Mesodermal cell (in vitro differentiated cells): ENCODE results near the gene CLP1.
"Not testable (repeated sequence)": the region's sequence is repeated elsewhere in the genome, so short reads cannot be mapped to it uniquely, and the experiment has no call there.

ENCODE experiments used
- H3K27ac ChIP-seq: 2 replicates; pipeline ENCODE4 v1.7.0; 2013; ENCODE audit warnings: mild to moderate bottlenecking, low read depth, low read length, moderate library complexity; ENCODE audit not compliant: severe bottlenecking
- H3K36me3 ChIP-seq: 2 replicates; pipeline ENCODE4 v1.7.1; 2013; ENCODE audit warnings: mild to moderate bottlenecking, low read length, moderate library complexity; ENCODE audit not compliant: control insufficient read depth, insufficient read depth
- H3K4me1 ChIP-seq: one replicate; pipeline ENCODE4 v1.7.1; 2013; ENCODE audit warnings: mild to moderate bottlenecking, low read length; ENCODE audit not compliant: insufficient read depth, control insufficient read depth, poor library complexity, severe bottlenecking
- H3K4me3 ChIP-seq: 2 replicates; pipeline ENCODE4 v1.7.0; 2013; ENCODE audit warnings: low read length, control low read depth, mild to moderate bottlenecking; ENCODE audit not compliant: insufficient read depth, poor library complexity, severe bottlenecking; ENCODE audit errors: extremely low read depth
- H3K9me3 ChIP-seq: 2 replicates; pipeline ENCODE4 v1.7.1; 2013; ENCODE audit warnings: mild to moderate bottlenecking, low read length, moderate library complexity; ENCODE audit not compliant: control insufficient read depth
- WGBS, 2 experiments: methylation state at CpG; one replicate each; pipeline ENCODE4 v1.1.5; 2013; ENCODE audit warnings: missing lambda C conversion rate in 2 of 2; ENCODE audit not compliant: insufficient coverage in 2 of 2; 5-methylcytosine and 5-hydroxymethylcytosine counted together

CLP1 gene

GRCh38 chr11:57649826-57650738 lies 7.5 kb upstream of the CLP1 start, which contains the start of gene YPEL4:
YPEL4 (minus strand) TSS chr11:57649912; CDS start chr11:57647107, 2,805 bp downstream.
- Histone ChIP-seq H3K9me3 (no peaks in the 10 kb centered on the region), H3K27ac (peak within 1 kb of the TSS; percentile 75), H3K36me3 (peaks cover 3% of the 10 kb centered on the region), H3K4me3 (peak within 1 kb of the TSS; percentile 41), H3K4me1 (peaks cover 50% of the 10 kb centered on the region)
- WGBS, 2 experiments, result 30 to 66% methylated on average over 3 to 9 of the region's 15 CpGs

GRCh38 chr11:57650739-57651090 lies 6.8 kb upstream of the CLP1 start:
- H3K9me3 ChIP-seq, result no peaks in the 10 kb centered on the region
- 70% methylated on average over 1 to 4 of the region's 5 CpGs for WGBS, 2 experiments
- H3K4me1 ChIP-seq, result peaks cover 45% of the 10 kb centered on the region
- no peak overlapping the region for H3K27ac ChIP-seq
- no peaks in the 10 kb centered on the region for H3K36me3 ChIP-seq
- no peak overlapping the region for H3K4me3 ChIP-seq

- 90 to 91% methylated on average over 7 of the region's 7 CpGs for WGBS, 2 experiments
- Histone ChIP-seq H3K4me3 (no peak overlapping the region), H3K4me1 (peaks cover 39% of the 10 kb centered on the region), H3K36me3 (no peaks in the 10 kb centered on the region), H3K27ac (no peak overlapping the region), H3K9me3 (no peaks in the 10 kb centered on the region)
Observed at GRCh38 chr11:57651408-57651807, 6.2 kb upstream of the CLP1 start.

GRCh38 chr11:57652230-57652629 lies 5.3 kb upstream of the CLP1 start:
- WGBS, 2 experiments, result 87 to 97% methylated on average over 9 to 13 of the region's 14 CpGs
- H3K4me3 ChIP-seq, H3K36me3 ChIP-seq, H3K27ac ChIP-seq, H3K9me3 ChIP-seq: not testable (repeated sequence)
- H3K4me1 ChIP-seq, result peaks cover 31% of the 10 kb centered on the region

- no peak overlapping the region for H3K4me3 ChIP-seq
- H3K9me3 ChIP-seq, result no peaks in the 10 kb centered on the region
- H3K36me3 ChIP-seq, result no peaks in the 10 kb centered on the region
- H3K4me1 ChIP-seq, result peaks cover 28% of the 10 kb centered on the region
- 80 to 100% methylated on average over 1 to 2 of the region's 3 CpGs for WGBS, 2 experiments
- no peak overlapping the region for H3K27ac ChIP-seq
Observed at GRCh38 chr11:57652662-57653061, 4.9 kb upstream of the CLP1 start.

GRCh38 chr11:57653163-57653562 lies 4.4 kb upstream of the CLP1 start:
- Histone ChIP-seq H3K36me3 (no peaks in the 10 kb centered on the region), H3K27ac (no peak overlapping the region), H3K9me3 (no peaks in the 10 kb centered on the region), H3K4me3 (no peak overlapping the region), H3K4me1 (peaks cover 25% of the 10 kb centered on the region)
- 47 to 56% methylated on average over 1 of the region's 3 CpGs for WGBS, 2 experiments

GRCh38 chr11:57656885-57657193 lies 723 bp upstream of the CLP1 start:
- 38 to 67% methylated on average over 2 to 4 of the region's 5 CpGs for WGBS, 2 experiments
- Histone ChIP-seq H3K4me3 (peak overlapping the region; percentile 81), H3K36me3 (peaks cover 27% of the 10 kb centered on the region), H3K4me1 (no peaks in the 10 kb centered on the region), H3K27ac (peak overlapping the region; percentile 77), H3K9me3 (no peaks in the 10 kb centered on the region)

GRCh38 chr11:57658023-57658361 lies 430 bp downstream of the CLP1 start:
- WGBS, 2 experiments, result 0% methylated on average over 3 to 4 of the region's 8 CpGs
- Histone ChIP-seq H3K4me3 (peak overlapping the region; percentile 81), H3K36me3 (peaks cover 39% of the 10 kb centered on the region), H3K9me3 (no peaks in the 10 kb centered on the region), H3K4me1 (no peaks in the 10 kb centered on the region), H3K27ac (no peak overlapping the region)

GRCh38 chr11:57659669-57660068 lies 2.1 kb downstream of the CLP1 start:
- no peak overlapping the region for H3K4me3 ChIP-seq
- H3K36me3 ChIP-seq, result peaks cover 39% of the 10 kb centered on the region
- H3K27ac ChIP-seq, result no peak overlapping the region
- H3K4me1 ChIP-seq, result no peaks in the 10 kb centered on the region
- no peaks in the 10 kb centered on the region for H3K9me3 ChIP-seq
- WGBS, 2 experiments, result 97 to 98% methylated on average over 6 to 11 of the region's 14 CpGs

GRCh38 chr11:57662893-57663292 lies 5.3 kb downstream of the CLP1 start:
- Histone ChIP-seq H3K27ac (peak overlapping the region; percentile 36), H3K9me3 (no peaks in the 10 kb centered on the region), H3K36me3 (peaks cover 39% of the 10 kb centered on the region), H3K4me3 (no peak overlapping the region), H3K4me1 (no peaks in the 10 kb centered on the region)
- WGBS, 2 experiments, result 40 to 96% methylated on average over 1 to 4 of the region's 4 CpGs

GRCh38 chr11:57663975-57664374 lies 6.4 kb downstream of the CLP1 start:
- 90 to 92% methylated on average over 7 to 8 of the region's 9 CpGs for WGBS, 2 experiments
- Histone ChIP-seq H3K36me3 (peaks cover 39% of the 10 kb centered on the region), H3K4me3 (no peak overlapping the region), H3K27ac (no peak overlapping the region), H3K4me1 (no peaks in the 10 kb centered on the region), H3K9me3 (no peaks in the 10 kb centered on the region)
